Non-pigmented ciliary epithelial cell (primary cell): ENCODE data around the gene STK40.

Experiments used
- DNase-seq: peaks from one replicate; pipeline ENCODE4 v3.0.0-alpha.2; 2010; ENCODE audit warnings: low read depth

Gene STK40

DNA sequence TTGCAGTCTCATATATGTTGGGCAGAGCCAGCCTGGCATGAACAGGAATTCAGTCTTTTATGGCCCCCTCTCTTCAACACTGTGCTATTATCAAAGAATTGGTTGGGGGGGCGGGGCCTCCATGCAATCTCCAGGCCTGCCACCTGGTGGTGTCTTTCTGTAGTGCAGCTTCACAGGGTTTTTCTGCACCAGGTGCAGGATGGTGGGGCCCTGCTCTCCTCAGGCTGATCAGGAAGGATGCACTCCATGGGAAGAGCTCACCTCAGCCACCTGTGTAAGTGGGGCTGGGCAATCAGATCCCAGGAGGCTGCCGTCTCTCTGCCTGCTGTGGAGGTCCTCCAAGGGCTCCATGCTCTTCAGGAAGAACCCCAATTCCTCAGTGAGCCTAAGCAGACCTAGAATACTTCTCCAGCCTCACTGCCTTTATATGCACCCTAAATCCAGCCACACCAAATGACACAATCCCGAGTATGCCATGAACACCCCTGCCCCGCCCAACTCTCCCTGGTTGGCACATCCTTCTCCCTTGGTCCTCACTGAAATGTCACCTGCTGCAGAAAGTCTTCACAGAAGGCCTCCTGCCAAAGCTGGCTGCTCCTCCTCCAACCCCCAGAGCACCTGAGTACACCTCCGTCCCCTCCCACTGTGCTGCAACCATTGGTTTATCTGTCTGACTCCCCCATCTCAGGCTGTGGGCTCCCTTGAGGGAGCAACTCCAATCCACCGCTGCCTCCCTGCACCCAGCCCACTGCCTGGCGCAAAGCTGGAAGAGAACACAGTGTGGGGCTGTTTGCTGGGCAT lies 16.5 kb downstream of the STK40 start:
- no peak for DNase-seq

DNA sequence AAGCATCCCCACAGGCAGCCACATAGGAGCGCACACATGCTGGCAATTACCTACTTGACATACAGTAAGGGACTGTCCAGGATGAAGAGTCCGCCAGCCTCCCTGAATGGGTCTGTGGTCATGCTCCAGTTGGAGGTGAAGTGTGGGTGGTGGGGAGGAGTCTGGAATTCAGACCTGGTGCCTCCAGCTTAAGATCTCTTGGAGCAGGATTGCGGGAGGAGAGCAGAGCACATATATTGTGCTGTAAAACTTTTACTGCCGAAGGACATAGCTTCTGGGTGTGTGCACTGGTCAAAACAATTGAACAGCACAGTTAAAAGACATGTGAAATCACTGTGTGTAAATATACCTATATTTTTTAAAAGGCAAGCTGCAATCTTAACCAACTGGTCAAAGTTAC lies 17.9 kb downstream of the STK40 start:
- no peak for DNase-seq

DNA sequence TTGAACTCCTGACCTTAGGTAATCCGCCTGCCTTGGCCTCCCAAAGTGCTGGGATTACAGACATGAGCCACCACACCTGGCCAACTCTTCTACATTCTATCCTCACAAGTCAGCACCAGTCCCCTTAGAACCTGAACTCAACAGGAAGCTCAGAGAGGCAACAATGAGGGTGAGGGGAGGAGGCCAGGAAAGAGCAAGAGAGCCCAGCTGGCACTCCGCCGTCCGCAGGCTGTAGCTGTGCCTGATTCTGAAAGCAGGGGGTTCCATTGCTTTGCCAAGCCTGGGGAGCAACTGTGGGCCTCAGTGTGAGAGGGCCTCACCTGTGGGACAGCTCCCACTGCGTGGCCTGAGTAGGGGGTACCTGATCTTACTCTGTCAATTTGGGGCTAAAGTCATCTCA lies 18.7 kb downstream of the STK40 start:
- no peak for DNase-seq

DNA sequence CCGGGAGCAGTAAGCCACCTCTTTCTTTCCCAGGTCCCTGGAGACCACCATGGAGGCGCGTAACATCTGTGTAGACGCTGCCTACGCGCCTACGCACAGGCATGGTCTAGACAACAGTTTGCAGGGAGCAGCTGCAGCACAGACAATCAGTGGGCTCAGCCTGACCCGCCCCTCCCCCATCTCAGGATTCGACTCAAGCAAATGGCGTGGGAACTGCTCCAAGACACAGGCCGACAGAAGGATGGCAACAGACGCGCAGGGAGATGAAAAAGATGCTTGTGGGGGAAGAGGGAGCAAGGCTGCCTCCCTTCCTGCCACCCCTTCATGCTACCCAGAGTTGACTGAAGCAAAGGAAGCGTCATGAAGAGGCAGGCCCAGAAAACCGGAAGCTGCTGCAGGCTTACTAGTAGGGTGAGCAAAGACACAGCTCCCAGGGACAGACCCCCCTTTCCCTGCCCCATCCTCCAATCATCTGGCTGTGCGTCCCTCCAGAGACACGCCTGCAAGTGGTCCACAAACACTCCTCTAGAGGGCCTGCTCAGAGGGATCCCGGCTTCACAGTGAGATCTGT lies 19.5 kb downstream of the STK40 start:
- DNase-seq: no peak

DNA sequence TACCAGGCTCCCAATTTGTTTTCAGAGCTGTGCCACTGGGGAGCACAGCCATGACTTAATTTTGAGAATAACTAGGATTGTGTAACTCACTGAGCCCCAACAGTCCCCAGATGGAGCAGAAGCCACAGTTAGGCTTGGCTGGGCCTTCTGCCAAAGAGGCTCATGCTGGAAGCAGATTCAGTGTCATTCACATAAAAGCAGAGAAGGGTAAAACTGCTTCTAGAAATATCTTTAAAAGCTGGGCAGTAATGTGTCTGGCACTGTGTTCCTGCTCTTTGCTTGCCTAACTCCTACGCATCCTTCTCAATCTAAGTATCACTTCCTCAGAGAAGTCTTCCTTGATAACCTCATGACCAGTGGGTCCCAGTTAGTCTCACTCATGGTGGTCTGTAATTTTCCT lies 20.3 kb downstream of the STK40 start:
- no peak for DNase-seq

DNA sequence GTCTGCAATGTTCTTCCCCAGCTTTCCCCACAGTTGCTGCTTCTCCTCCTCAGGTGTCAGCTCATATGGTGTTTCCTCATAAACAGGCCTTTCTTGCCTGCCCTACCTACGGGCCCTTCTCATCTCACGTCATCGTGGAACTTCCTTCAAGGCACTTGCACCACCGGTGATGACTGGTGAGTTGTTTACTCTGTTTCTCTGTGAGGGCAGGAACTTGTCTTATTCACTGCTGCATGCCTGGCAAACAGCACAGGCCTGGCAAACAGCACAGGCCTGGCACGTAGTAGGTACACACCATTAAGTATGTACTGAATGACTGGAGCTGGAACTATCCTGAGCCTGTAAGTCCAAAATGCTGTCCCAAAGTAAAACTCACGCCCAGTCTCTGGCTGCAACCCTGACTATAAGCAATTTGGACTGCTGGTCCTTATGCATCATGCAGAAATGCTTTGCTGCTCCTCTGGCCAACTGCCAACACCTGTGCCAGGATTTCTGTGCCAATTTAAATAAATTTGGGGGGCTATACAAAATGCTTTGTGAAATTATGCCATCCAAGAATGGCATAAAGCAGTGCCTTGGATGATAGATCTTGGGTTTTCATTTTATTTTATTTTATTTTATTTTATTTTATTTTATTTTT lies 25.7 kb downstream of the STK40 start:
- DNase-seq: no peak

DNA sequence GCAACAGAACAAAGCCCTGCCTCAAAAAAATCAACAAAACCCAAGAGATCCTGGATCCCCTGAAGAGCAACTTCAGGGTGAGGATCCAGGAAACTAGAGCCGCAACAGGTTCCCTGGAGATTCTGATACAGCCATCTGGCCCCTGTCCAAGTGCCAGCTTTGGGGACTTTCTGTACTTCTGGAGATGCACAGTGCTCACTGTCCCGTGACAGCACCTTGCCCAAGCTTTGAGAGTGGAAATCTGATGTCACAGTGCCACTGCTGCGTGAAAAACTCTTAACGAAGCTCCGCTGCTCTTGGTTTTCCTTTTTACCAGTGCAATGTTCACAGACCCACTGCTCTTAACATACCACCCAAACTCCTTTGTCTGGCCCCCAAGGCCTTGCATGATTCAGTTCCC lies 26.3 kb downstream of the STK40 start:
- no peak for DNase-seq

DNA sequence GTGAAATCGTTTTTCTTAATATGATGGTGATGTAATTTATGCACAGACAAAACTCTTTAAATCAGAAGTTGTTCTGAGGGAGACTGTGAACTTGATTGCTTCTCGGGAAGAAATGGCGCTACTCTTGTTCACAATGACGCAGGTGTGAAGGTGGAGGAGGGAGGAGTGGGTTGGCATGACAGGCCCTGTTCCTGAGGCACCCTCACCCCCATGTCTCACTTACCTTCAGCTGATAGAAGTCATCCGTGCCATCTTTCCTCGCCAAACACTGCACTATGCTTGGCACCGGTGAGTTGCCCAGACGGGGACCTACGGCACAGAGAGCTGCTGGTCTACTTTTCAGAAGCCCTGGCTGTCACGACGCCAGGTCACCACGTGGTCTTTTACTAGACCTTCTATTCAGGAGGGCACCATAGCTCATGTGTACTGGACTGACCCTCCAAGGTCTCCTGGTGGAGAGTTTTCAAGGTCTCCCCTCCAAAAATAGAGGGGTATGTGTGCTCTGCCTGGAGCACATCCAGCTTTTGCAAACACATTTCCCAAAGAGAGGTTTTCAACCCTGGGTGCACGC lies 27.1 kb downstream of the STK40 start:
- DNase-seq: no peak

DNA sequence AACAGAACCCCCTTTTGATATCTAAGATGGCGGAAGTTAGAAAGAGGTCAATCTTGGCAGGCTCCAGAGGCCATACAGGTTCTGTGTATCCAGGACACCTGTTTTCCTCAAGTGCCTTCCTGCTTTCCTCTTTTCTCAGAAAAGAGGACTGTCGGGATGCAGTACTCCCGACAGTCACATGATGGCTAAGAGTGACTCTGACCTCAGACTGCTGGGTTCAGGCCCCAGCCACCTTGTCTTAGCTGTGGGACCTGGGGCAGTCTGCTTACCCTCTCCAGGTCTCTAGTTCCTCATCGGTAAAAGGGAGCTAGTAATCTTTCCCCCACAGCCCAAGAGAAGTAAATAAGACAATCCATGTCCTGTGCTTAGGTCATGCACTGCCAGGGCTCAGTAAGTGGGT lies 29.9 kb downstream of the STK40 start:
- no peak for DNase-seq

DNA sequence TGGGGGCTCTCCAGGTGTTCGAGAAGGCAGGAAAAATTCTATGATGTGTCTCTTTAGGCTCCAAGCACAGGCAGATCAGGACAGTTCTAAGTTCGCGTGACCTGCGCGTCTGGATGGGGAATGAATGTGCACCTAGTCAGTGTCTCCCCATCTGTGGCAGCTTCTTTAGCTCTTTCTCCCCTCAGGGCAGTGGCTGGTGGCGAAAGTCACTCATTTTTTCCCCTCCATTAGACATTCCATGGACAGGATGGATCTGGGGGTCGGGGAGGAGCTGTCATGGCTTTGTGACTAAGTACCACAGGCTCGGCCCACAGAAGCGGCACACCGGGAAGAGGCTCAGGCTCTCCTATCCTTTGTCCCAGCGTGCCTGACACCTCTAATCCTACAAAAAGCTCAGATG lies 31.2 kb downstream of the STK40 start:
- DNase-seq: no peak

DNA sequence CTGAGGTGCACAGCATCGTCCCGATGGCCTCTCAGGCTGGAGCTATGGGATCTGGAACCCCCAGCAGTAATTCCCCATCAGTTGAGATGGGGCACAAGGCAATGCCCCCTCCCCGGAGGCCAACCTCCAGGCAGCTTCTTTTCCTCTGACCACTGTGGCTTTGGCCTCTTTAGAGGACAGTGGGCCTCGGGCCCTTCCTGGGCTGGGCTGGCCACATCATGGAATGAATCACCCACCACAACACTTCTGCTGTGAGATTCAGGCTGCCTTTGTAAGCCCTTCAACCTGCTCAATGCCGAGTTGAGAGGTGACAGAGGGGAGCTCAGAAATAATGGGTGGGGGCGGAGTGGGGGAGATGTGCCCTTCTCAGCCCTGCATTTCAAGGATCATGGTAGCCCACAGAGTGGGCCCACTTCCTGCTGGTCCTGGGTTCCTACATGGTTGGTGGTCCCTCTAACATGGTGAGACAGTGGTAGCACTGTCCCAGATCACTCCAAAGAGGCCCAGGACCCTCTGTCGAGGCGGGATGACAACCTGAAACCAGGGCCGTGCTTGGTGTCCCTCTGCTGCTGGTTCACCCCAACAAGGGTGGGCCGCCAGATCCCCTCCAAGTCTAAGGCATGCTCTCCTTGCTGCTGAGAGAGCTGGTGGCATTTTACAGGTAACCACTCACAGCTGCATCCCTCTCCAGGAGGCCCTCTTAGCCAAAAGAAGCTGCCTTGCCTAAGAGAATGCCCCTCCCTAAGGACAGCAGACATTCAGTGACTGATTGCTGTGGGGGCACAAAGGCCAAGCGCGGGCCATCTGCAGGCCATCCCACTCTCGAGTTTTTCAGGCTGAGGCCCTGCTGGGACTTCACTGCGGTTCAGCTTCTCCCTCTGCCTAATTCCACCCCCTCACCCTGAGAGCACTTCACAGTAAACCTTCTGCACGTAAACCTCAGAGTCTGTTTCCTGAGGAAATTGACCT lies 32.5 kb downstream of the STK40 start:
- DNase-seq: no peak

DNA sequence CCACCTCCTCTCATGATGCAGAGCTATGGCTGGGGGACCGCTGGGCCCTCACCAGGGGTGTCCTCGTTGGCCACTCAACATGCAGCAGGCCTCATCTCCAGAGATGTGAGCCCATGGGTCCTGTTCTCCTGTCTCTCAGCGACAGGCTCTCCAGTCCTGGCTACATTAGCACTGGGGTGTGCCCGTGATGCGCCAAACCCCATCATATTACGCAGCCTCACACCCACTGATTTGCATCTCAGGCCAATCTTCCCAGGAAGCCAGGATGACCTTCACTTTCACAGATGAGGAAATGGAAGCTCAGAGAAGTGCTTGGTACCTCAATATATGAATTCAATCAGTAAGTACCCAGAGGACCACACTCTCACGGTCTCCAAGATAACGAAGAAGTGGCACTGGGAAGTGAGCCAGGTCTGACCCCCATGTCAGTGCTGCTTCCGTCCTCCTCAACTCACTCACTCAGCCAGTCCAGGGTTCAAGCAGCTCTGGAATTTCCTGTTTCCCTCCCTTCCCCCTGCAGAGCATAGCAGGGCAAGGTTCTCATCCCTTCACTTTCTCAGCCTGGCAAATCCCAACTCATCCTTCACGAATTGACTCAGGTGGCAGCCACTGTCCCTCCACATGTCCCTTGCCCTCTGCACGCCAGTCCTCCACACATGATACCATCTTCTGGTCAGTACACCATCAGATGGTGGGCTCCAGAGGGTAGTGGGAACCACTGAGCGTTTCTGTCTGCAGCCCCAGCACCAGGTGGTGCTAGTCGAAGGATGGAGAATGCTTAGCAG lies 33.4 kb downstream of the STK40 start:
- no peak for DNase-seq

DNA sequence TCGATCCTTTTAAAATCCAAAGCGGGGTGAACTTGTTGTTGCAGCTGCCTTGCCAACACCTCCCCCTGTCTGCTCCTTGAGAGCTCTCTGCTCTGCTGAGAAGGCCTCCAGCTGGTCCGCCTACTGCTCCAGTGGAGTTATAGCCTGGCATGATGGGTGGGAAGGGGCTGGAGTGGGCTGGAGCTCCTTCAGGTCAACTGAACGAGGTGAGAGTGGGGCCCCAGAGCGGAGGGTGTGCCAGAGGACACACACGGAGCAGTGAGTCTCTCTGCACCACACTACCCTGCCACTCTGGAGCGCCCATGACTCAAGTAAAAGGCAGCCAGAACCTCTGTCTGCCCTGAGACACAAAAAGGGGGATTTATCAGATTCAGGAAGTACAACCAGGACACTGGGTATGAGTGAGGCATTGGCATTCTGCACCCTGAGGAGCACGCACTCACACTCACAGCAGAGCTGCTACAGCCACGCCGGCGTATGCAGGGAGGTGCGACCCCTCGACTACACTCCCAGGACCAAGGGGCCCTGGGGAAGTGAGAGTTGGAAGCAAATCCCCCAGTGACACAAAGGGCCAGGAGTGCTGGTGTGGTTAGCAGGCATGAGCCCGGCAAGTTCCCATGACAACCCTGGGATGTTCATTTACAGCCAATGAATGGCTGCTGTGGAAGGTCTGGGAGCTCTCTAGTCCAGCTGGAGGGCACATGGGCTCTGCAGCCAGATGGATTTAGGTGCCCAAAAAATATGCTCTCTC lies 34.3 kb downstream of the STK40 start:
- peak; percentile 68 for DNase-seq

DNA sequence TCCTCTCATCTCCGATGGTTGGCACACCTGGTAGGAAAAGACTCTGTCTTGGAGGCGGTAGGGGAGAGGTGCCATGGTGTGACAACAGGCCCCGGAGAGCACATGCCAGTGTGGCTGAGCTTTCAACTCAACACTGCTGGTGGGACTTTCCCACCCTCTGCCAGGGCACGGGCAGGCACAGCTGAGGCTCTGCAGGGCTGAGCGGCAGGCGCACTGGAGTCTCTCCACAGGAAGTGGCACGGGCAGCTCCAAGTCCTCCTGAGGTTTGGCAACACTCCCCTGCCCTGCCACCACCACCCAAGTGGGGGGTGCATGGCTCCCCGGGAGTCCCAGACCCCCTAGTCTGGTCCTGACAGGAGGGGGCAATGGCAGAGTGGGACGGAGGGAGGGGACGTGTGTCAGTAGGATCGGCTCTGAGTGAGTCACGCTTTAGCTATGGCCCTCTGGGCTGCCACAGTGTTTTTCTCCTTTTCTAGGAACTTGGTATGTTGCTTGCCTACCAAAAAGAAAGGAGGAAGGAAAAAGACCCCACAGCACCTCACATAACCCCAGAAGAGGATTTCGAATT lies 35.0 kb downstream of the STK40 start:
- DNase-seq: no peak

DNA sequence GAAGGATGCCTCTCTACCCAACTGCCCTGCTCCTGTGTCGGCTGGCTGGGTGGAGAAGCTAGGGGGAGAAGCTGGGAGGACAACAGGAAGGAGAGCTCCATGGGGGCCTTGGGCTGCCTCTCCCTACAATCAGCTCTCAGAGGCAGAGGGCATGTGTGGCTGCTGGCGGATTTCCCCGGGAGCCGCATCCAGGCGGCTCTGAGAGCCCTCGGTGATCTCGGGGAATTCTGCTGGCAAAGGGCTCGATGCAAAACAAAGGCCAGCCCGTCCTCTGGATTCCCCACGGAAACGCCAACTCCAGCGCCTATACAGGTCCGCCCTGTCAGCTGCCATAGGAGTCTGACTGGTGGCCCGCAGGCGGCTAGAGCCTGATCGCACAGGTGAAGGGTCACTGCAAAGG lies 35.9 kb downstream of the STK40 start:
- DNase-seq: no peak

DNA sequence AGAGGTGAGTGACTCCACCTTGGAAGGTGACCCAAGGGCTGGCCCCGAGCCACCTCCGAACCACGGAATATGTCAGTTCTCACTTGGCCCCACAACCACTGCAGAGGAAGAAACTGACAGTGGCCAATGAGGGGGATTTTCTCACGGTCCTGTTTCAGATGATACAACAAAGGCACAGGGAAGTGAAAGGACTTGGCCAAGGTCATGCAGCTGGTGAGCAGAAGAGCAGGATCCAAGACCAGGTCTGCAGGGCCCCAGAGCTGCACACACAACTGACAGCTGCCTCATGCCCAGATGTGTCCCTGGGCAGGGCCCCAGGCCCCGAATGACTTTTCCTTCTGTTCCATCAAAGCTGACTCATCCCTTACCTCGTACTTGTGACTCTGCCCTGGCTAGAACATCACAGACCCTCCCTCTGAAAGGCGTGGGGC lies 36.5 kb downstream of the STK40 start:
- no peak for DNase-seq

DNA sequence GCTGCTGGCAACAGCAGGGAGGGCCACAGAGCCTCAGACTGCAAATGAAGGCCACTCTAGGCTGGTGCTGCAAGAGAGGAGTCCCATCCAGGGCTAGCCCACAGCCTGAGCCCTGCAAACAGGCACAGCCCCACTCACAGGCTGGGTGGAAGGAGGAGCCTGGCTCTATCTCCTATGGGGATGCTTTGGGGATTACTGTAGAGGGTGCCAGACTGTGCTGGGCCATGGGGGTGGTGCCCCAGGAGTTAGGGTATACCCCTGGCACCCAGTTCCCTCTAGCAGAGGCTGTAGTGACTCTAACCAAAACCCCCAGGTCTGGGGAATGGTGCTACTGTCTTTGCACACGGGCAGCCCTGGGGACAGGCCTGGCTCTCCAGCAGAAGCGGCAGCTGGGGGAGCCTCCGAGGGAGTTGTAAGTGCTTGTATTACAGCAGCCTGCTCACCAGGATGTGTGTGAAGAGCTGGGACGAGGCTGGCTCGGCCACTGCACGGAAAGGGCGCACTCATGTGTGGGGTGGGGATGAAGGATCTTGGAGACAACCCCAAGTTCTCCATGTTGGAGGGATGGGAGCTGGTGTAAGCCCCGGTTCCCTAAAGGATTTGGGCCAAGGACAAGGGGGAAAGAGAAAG lies 38.9 kb downstream of the STK40 start:
- DNase-seq: no peak

DNA sequence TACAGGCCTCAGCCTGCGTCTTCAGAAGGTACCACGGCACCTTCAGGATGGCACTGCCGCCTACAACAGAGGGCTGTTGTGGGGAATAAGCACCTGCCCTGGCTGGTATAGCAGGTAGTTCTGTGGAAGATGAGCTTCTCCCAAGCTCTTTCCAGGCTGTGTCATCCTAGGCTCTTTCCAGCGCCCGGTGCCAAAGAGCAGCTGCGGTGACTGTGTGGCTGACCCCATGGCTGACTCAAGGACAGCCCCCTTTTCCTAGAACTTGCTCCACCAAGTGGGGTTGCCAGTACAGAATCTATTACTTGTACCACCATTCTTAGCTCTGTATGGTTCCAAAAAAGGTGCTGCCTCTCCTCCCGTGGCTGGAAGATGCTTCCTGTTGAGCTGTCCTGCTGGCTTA lies 40.4 kb downstream of the STK40 start:
- DNase-seq: no peak

DNA sequence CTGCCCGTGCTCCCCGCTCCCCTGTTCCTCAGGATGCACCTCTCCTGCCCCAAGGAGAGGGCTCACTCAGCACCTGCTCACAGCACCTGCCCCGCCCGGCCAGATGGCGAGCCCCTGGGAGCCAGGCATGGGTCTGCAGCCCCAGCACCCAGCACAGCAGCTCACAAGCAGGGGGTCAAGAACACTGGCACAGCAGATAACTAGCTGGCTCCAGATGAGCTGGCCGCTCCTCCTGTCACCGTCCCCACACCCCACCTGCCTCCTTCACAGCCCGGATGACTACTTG lies 41.4 kb downstream of the STK40 start:
- DNase-seq: no peak
